HepG2 (cell line): ENCODE results near the gene OR13C8. TPM values are rescaled to one million over a fixed set of nuclear protein-coding genes. Genes with fewer than 3 reads are reported as not detected.

Source experiments
- ATAC-seq: fragments of 200-7000 bp; cut with Tn5 transposase; 3 replicates; pipeline ENCODE4 v1.9.1; 2020; ENCODE audit warnings: mild to moderate bottlenecking, moderate library complexity
- Bru-seq: library from RNA; stranded (reverse); fragments of 400-500 nt; gene quantifications from one replicate; lab custom pipeline; 2021; lab: Mats Ljungman, UMichigan
- BruChase-seq, 2 experiments: library from RNA; stranded (reverse); fragments of 400-500 nt; gene quantifications; one replicate each; lab custom pipeline; 2021; lab: Mats Ljungman, UMichigan
- BruUV-seq: library from RNA; stranded (reverse); fragments of 400-500 nt; replicated peaks from 2 replicates; lab custom pipeline; 2021; lab: Mats Ljungman, UMichigan
- CTCF ChIA-PET: fragments of 300-600 bp; formaldehyde crosslinking; extraction: SDS; loops from one replicate; lab custom pipeline; 2021; ENCODE audit warnings: low total read pairs, inconsistent platforms, low intra/inter-chr PET ratio; lab: Yijun Ruan, JAX
- POLR2A ChIA-PET: fragments of 350-600 bp; sonication (Branson Sonifier 250); formaldehyde crosslinking; loops from one replicate; lab custom pipeline; 2020; ENCODE audit warnings: antibody characterized with exemption, inconsistent platforms; lab: Yijun Ruan, JAX
- DNase-seq: peaks from one replicate; pipeline ENCODE4 v3.0.0-alpha.2; 2015; ENCODE audit warnings: low spot score
- FAIRE-seq: peaks from 3 replicates; lab custom pipeline; 2011; peaks lifted over from hg19 to GRCh38; lab: Jason Lieb, UNC
- H2AFZ ChIP-seq: one replicate; pipeline ENCODE4 v1.6.1; 2011; ENCODE audit warnings: low read length, inconsistent platforms
- H3K27ac ChIP-seq: fragments of 300-600 bp; 3 replicates; pipeline ENCODE4 v1.8.0; 2011; ENCODE audit warnings: mixed run types, mild to moderate bottlenecking, mixed read lengths, low read length, inconsistent platforms; ENCODE audit not compliant: insufficient read depth; ENCODE audit errors: extremely low read length
- H3K27me3 ChIP-seq, 2 experiments: fragments of 200-600 bp in 1 of 2; 2 replicates in 1 of 2; 3 replicates in 1 of 2; pipeline versions ENCODE4 v1.6.0 to v1.8.0; 2011; ENCODE audit warnings: low read length in 2 of 2, mild to moderate bottlenecking in 2 of 2, moderate library complexity in 2 of 2, inconsistent platforms in 1 of 2; ENCODE audit not compliant: insufficient read depth in 2 of 2, control insufficient read depth in 1 of 2
- H3K36me3 ChIP-seq, 2 experiments: fragments of 200-600 bp in 1 of 2; replicated peaks in 1 of 2; 2 replicates in 1 of 2; 3 replicates in 1 of 2; pipeline versions ENCODE4 v1.5.1 to v1.8.0; 2011; ENCODE audit warnings: low read length in 2 of 2, inconsistent platforms in 1 of 2; ENCODE audit not compliant: insufficient read depth in 2 of 2, control insufficient read depth in 1 of 2
- H3K4me1 ChIP-seq: 2 replicates; pipeline ENCODE4 v1.5.1; 2012; ENCODE audit warnings: low read length, inconsistent platforms; ENCODE audit not compliant: insufficient read depth
- H3K4me2 ChIP-seq: 2 replicates; pipeline ENCODE4 v1.6.0; 2011; ENCODE audit warnings: low read depth, low read length, inconsistent platforms
- H3K4me3 ChIP-seq, 3 experiments: fragments of 200-600 bp in 1 of 3; sonication (generic), shearing (Covaris generic) in 1 of 3; replicated peaks in 1 of 3; 2 replicates each; pipeline ENCODE4 v1.5.1; 2011 to 2016; ENCODE audit warnings: low read length in 3 of 3, inconsistent platforms in 2 of 3, low read depth in 2 of 3, mild to moderate bottlenecking in 2 of 3, control low read depth in 1 of 3, mixed read lengths in 1 of 3; ENCODE audit not compliant: insufficient read depth in 1 of 3
- H3K79me2 ChIP-seq: one replicate; pipeline ENCODE4 v1.6.1; 2011; ENCODE audit warnings: low read length, inconsistent platforms; ENCODE audit not compliant: insufficient read depth
- H3K9ac ChIP-seq: 2 replicates; pipeline ENCODE4 v1.6.0; 2011; ENCODE audit warnings: mild to moderate bottlenecking, low read depth, low read length, inconsistent platforms; ENCODE audit not compliant: insufficient read depth
- H3K9me3 ChIP-seq: 2 replicates; pipeline ENCODE4 v1.5.1; 2012; ENCODE audit warnings: mild to moderate bottlenecking, low read length
- H4K20me1 ChIP-seq: 2 replicates; pipeline ENCODE4 v1.6.0; 2011; ENCODE audit warnings: inconsistent platforms, mild to moderate bottlenecking, low read length, moderate library complexity; ENCODE audit not compliant: insufficient read depth
- ATF6 ChIP-seq: sonication (generic); formaldehyde crosslinking; conservative IDR thresholded peaks from 2 replicates; pipeline ENCODE4 v1.4.0; 2020; ENCODE audit warnings: missing genetic modification reagents
- GATAD2A ChIP-seq: IDR thresholded peaks from 2 replicates; pipeline ENCODE4 v1.6.1; 2016
- IRX3 ChIP-seq: sonication (generic); formaldehyde crosslinking; IDR thresholded peaks from 2 replicates; pipeline ENCODE4 v1.8.1; 2023; ENCODE audit warnings: mild to moderate bottlenecking, low read depth, missing genetic modification reagents, borderline replicate concordance
- PPARG ChIP-seq: conservative IDR thresholded peaks from 2 replicates; pipeline ENCODE4 v1.6.1; 2016; ENCODE audit warnings: missing biosample characterization, missing genetic modification reagents
- WIZ ChIP-seq: sonication (generic); formaldehyde crosslinking; IDR thresholded peaks from 2 replicates; pipeline ENCODE4 v1.5.1; 2020; ENCODE audit warnings: mild to moderate bottlenecking, missing genetic modification reagents
- ZBTB42 ChIP-seq: sonication (generic); formaldehyde crosslinking; IDR thresholded peaks from 2 replicates; pipeline ENCODE4 v1.5.0; 2020; ENCODE audit warnings: mild to moderate bottlenecking, missing genetic modification reagents
- ZNF335 ChIP-seq: sonication (generic); formaldehyde crosslinking; IDR thresholded peaks from 2 replicates; pipeline ENCODE4 v1.4.0; 2020; ENCODE audit warnings: missing genetic modification reagents
- WGBS: methylation state at CpG from one replicate; pipeline ENCODE4 v1.1.6; 2017; ENCODE audit warnings: low lambda C conversion rate; 5-methylcytosine and 5-hydroxymethylcytosine counted together
- in situ Hi-C: cut with HindIII; loops from 2 replicates; pipeline ENCODE4 v1.10.0; 2017; ENCODE audit warnings: low pct_unique_long_range_greater_than_20kb; ENCODE audit not compliant: extremely low pct_ligation_motif_present
- intact Hi-C: fragments of 100-400 bp; cut with micrococcal nuclease; formaldehyde crosslinking; loops from one replicate; pipeline ENCODE4 v1.10.0; 2022; ENCODE audit not compliant: unreplicated experiment
- long read RNA-seq, 2 experiments: library from RNA in 1 of 2; library from polyadenylated mRNA in 1 of 2; stranded (forward) in 1 of 2; unstranded in 1 of 2; transcript quantifications; one replicate each; pipeline ENCODE4 v2.0.0, GENCODE V29; 2019 to 2022
- polyA minus RNA-seq, 3 experiments: library from RNA; depleted of rRNA, polyadenylated mRNA; stranded (reverse); fragments of >200 nt; gene quantifications; 2 replicates each; pipeline ENCODE4 v1.2.3, GENCODE V29; 2011; ENCODE audit warnings: low replicate concordance in 1 of 3
- polyA plus RNA-seq, 8 experiments: library from polyadenylated mRNA; depleted of rRNA in 3 of 8; stranded (reverse) in 7 of 8; unstranded in 1 of 8; fragments of >200 nt; fragmentation: Illumina TruSeq in 4 of 8; extraction: Trizol in 4 of 8; gene quantifications; 2 replicates each; pipeline versions ENCODE4 v1.2.1 to v1.2.3, GENCODE V29; 2011 to 2016; ENCODE audit warnings: low read depth in 4 of 8, missing spikeins in 1 of 8, mixed read lengths in 1 of 8; ENCODE audit not compliant: insufficient read depth in 1 of 8
- total RNA-seq, 5 experiments: library from RNA; depleted of rRNA; stranded (reverse); fragments of >200 nt; fragmentation: Illumina TruSeq; extraction: Trizol; gene quantifications; 2 replicates each; pipeline ENCODE4 v1.2.3, GENCODE V29; 2016; ENCODE audit warnings: low read depth in 1 of 5
- TF ChIP-seq, protein P1 (sequence below): sonication (generic); formaldehyde crosslinking; IDR thresholded peaks from 2 replicates; pipeline ENCODE4 v1.5.1; 2020; ENCODE audit warnings: mild to moderate bottlenecking, missing genetic modification reagents, moderate library complexity
- TF ChIP-seq, protein P2 (sequence below): sonication (generic); formaldehyde crosslinking; IDR thresholded peaks from 2 replicates; pipeline ENCODE4 v1.4.0; 2020; ENCODE audit warnings: missing genetic modification reagents
- TF ChIP-seq, protein P3 (sequence below): fragments of 450-650 bp; IDR thresholded peaks from 2 replicates; pipeline ENCODE4 v1.6.1; 2017

OR13C8 gene
- total RNA-seq (2016; rRNA removed; fragmentation: Illumina TruSeq; extraction: Trizol) (not detected in 2 replicates), polyA plus RNA-seq (2011; rRNA removed) (not detected in 2 replicates), polyA minus RNA-seq (2011; rRNA and poly(A)+ RNA removed; ENCODE audit: low replicate concordance) (not detected in 2 replicates), Bru-seq, nascent RNA (not detected), BruChase-seq, experiment 1, labeled RNA remaining after a 6-hour chase (not detected), BruChase-seq, experiment 2, labeled RNA remaining after a 2-hour chase (not detected)
- total RNA-seq (2016; cell fraction: cytosol; rRNA removed; fragmentation: Illumina TruSeq; extraction: Trizol; ENCODE audit: low read depth): not detected in 2 replicates
- not detected in 2 replicates for total RNA-seq (2016; cell fraction: insoluble cytoplasmic fraction; rRNA removed; fragmentation: Illumina TruSeq; extraction: Trizol)
- not detected in 2 replicates for total RNA-seq (2016; cell fraction: membrane; rRNA removed; fragmentation: Illumina TruSeq; extraction: Trizol)
- not detected in 2 replicates for total RNA-seq (2016; cell fraction: nucleus; rRNA removed; fragmentation: Illumina TruSeq; extraction: Trizol)
- polyA plus RNA-seq (2011; cell fraction: cytosol; rRNA removed): not detected in 2 replicates
- polyA plus RNA-seq (2011; cell fraction: nucleus; rRNA removed): not detected in 2 replicates
- polyA plus RNA-seq (2012): not detected in 2 replicates
- polyA plus RNA-seq (2016; cell fraction: cytosol; fragmentation: Illumina TruSeq; extraction: Trizol; ENCODE audit: low read depth): not detected in 2 replicates
- not detected in 2 replicates for polyA plus RNA-seq (2016; cell fraction: insoluble cytoplasmic fraction; fragmentation: Illumina TruSeq; extraction: Trizol; ENCODE audit: low read depth)
- polyA plus RNA-seq (2016; cell fraction: membrane; fragmentation: Illumina TruSeq; extraction: Trizol; ENCODE audit: low read depth): not detected in 2 replicates
- not detected in 2 replicates for polyA plus RNA-seq (2016; cell fraction: nucleus; fragmentation: Illumina TruSeq; extraction: Trizol; ENCODE audit: insufficient read depth, low read depth)
- polyA minus RNA-seq (2011; cell fraction: cytosol; rRNA and poly(A)+ RNA removed): not detected in 2 replicates
- not detected in 2 replicates for polyA minus RNA-seq (2011; cell fraction: nucleus; rRNA and poly(A)+ RNA removed)
- long read RNA-seq, experiment 1: 0 reads
- long read RNA-seq, experiment 2: 0 reads

DNA sequence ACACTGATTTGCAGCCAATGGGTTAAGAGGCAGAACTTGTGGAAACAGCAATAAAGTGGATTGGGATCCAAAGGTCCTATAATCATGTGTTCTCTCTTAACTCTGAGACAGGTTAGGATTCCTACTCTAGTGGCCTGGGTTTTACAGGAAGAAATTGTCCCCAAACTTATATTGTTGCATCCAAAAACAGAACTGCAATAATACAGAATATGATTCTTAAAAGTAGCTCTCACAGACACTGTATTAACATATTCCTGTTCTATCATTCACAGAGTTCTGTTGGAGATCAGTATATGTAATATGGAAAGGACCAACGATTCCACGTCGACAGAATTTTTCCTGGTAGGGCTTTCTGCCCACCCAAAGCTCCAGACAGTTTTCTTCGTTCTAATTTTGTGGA is at the start of gene OR13C8:
Gene OR13C8, plus strand, starts transcription at position 301 of the 400 bp plus-strand sequence. Its CDS starts 0 bp downstream, at position 301.
- no peak within 1 kb of the TSS for H3K27ac ChIP-seq
- H3K9me3 ChIP-seq: no peaks in the 10 kb centered on the region; the same call in 1 of the 2 replicates
- DNase-seq (no peak), FAIRE-seq (no peak), ATAC-seq (no peak)
- no peak within 1 kb of the TSS for H3K4me3 ChIP-seq
- ChIA-PET CTCF (no interaction called here), POLR2A (no interaction called here)
- H3K9ac ChIP-seq: no peak within 1 kb of the TSS
- H3K36me3 ChIP-seq: no peaks in the 10 kb centered on the region
- H3K4me2 ChIP-seq: no peak within 1 kb of the TSS
- H2AFZ ChIP-seq: no peak within 1 kb of the TSS
- no peaks in the 10 kb centered on the region for H4K20me1 ChIP-seq
- in situ Hi-C loops: no loop called here
- H3K4me1 ChIP-seq: no peaks in the 10 kb centered on the region
- H3K79me2 ChIP-seq: no peaks in the 10 kb centered on the region
- BruUV-seq: no TSS peak
- 27% methylated on average over 4 of the region's 4 CpGs for WGBS
- H3K27me3 ChIP-seq: no peaks in the 10 kb centered on the region
- intact Hi-C loops: no loop called here
- TF ChIP-seq ATF6 (no peak), ZNF335 (CRISPR knock-in tag) (no peak), ZBTB42 (CRISPR knock-in tag) (no peak), IRX3 (CRISPR knock-in tag) (no peak), WIZ (CRISPR knock-in tag) (no peak), GATAD2A (CRISPR knock-in tag) (no peak), PPARG (CRISPR knock-in tag) (no peak)
- TF ChIP-seq, protein P1, sequence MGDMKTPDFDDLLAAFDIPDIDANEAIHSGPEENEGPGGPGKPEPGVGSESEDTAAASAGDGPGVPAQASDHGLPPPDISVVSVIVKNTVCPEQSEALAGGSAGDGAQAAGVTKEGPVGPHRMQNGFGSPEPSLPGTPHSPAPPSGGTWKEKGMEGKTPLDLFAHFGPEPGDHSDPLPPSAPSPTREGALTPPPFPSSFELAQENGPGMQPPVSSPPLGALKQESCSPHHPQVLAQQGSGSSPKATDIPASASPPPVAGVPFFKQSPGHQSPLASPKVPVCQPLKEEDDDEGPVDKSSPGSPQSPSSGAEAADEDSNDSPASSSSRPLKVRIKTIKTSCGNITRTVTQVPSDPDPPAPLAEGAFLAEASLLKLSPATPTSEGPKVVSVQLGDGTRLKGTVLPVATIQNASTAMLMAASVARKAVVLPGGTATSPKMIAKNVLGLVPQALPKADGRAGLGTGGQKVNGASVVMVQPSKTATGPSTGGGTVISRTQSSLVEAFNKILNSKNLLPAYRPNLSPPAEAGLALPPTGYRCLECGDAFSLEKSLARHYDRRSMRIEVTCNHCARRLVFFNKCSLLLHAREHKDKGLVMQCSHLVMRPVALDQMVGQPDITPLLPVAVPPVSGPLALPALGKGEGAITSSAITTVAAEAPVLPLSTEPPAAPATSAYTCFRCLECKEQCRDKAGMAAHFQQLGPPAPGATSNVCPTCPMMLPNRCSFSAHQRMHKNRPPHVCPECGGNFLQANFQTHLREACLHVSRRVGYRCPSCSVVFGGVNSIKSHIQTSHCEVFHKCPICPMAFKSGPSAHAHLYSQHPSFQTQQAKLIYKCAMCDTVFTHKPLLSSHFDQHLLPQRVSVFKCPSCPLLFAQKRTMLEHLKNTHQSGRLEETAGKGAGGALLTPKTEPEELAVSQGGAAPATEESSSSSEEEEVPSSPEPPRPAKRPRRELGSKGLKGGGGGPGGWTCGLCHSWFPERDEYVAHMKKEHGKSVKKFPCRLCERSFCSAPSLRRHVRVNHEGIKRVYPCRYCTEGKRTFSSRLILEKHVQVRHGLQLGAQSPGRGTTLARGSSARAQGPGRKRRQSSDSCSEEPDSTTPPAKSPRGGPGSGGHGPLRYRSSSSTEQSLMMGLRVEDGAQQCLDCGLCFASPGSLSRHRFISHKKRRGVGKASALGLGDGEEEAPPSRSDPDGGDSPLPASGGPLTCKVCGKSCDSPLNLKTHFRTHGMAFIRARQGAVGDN (CRISPR knock-in tag): no peak
- TF ChIP-seq, protein P2, sequence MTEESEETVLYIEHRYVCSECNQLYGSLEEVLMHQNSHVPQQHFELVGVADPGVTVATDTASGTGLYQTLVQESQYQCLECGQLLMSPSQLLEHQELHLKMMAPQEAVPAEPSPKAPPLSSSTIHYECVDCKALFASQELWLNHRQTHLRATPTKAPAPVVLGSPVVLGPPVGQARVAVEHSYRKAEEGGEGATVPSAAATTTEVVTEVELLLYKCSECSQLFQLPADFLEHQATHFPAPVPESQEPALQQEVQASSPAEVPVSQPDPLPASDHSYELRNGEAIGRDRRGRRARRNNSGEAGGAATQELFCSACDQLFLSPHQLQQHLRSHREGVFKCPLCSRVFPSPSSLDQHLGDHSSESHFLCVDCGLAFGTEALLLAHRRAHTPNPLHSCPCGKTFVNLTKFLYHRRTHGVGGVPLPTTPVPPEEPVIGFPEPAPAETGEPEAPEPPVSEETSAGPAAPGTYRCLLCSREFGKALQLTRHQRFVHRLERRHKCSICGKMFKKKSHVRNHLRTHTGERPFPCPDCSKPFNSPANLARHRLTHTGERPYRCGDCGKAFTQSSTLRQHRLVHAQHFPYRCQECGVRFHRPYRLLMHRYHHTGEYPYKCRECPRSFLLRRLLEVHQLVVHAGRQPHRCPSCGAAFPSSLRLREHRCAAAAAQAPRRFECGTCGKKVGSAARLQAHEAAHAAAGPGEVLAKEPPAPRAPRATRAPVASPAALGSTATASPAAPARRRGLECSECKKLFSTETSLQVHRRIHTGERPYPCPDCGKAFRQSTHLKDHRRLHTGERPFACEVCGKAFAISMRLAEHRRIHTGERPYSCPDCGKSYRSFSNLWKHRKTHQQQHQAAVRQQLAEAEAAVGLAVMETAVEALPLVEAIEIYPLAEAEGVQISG (CRISPR knock-in tag): no peak
- TF ChIP-seq, protein P3, sequence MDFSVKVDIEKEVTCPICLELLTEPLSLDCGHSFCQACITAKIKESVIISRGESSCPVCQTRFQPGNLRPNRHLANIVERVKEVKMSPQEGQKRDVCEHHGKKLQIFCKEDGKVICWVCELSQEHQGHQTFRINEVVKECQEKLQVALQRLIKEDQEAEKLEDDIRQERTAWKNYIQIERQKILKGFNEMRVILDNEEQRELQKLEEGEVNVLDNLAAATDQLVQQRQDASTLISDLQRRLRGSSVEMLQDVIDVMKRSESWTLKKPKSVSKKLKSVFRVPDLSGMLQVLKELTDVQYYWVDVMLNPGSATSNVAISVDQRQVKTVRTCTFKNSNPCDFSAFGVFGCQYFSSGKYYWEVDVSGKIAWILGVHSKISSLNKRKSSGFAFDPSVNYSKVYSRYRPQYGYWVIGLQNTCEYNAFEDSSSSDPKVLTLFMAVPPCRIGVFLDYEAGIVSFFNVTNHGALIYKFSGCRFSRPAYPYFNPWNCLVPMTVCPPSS: no peak
